A549 (cell line): Measurements from ENCODE around the gene EDIL3.

ENCODE experiments used
- CHD2 ChIP-seq: fragments of 150-350 bp; IDR thresholded peaks from 2 replicates; pipeline ENCODE4 v1.6.1; 2014; ENCODE audit warnings: low read length; ENCODE audit not compliant: partially characterized antibody
- GATA3 ChIP-seq: IDR thresholded peaks from 2 replicates; pipeline ENCODE4 v1.6.1; 2012; ENCODE audit warnings: borderline replicate concordance
- MAFK ChIP-seq: fragments of 450-650 bp; IDR thresholded peaks from 2 replicates; pipeline ENCODE4 v1.6.1; 2014; ENCODE audit not compliant: partially characterized antibody
- POLR2A ChIP-seq: IDR thresholded peaks from 2 replicates; pipeline ENCODE4 v1.6.1; 2012; ENCODE audit warnings: mild to moderate bottlenecking, low read length
- RAD21 ChIP-seq, 2 experiments: fragments of >200 bp in 1 of 2; sonication (Bioruptor Twin) in 1 of 2; formaldehyde crosslinking in 1 of 2; IDR thresholded peaks in 1 of 2; conservative IDR thresholded peaks in 1 of 2; 2 replicates in 1 of 2; 3 replicates in 1 of 2; pipeline ENCODE4 v1.6.1; 2012 to 2018; ENCODE audit warnings: inconsistent platforms in 1 of 2
- USF2 ChIP-seq: fragments of 450-650 bp; IDR thresholded peaks from 2 replicates; pipeline ENCODE4 v1.6.1; 2014; ENCODE audit warnings: antibody characterized with exemption
- TF ChIP-seq, protein P1 (sequence below): fragments of >200 bp; sonication (Bioruptor Twin); formaldehyde crosslinking; IDR thresholded peaks from 3 replicates; pipeline ENCODE4 v1.5.1; 2016
- TF ChIP-seq, protein P2 (sequence below): IDR thresholded peaks from 2 replicates; pipeline ENCODE4 v1.6.1; 2012

DNA sequence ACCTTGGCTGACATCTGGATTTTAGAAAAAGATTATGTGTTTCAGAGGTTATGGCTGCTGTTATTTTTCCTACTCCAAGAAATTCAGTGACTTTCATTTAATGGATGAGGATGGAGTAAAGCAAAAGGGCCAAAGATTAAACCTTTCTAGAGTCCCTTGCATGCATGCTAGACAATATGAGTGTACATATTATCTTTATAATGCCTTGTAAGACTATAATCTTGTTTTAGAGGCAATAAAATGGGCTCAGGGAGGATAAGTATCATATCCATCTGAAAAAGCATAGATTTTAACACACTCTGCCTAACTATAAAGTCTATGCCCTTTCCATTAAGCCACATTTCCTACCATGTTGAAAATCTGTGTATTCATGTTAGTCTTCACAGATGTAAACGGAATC is 199.8 kb downstream of the EDIL3 start:
- TF ChIP-seq POLR2A (no peak), RAD21 (conservative IDR thresholded peaks at IDR 0.05 in 1 of 2, IDR thresholded peaks at IDR 0.05 in 1 of 2) (no peak), MAFK (no peak), GATA3 (no peak), USF2 (no peak), CHD2 (no peak)
- TF ChIP-seq, protein P1, sequence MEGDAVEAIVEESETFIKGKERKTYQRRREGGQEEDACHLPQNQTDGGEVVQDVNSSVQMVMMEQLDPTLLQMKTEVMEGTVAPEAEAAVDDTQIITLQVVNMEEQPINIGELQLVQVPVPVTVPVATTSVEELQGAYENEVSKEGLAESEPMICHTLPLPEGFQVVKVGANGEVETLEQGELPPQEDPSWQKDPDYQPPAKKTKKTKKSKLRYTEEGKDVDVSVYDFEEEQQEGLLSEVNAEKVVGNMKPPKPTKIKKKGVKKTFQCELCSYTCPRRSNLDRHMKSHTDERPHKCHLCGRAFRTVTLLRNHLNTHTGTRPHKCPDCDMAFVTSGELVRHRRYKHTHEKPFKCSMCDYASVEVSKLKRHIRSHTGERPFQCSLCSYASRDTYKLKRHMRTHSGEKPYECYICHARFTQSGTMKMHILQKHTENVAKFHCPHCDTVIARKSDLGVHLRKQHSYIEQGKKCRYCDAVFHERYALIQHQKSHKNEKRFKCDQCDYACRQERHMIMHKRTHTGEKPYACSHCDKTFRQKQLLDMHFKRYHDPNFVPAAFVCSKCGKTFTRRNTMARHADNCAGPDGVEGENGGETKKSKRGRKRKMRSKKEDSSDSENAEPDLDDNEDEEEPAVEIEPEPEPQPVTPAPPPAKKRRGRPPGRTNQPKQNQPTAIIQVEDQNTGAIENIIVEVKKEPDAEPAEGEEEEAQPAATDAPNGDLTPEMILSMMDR, result no peak
- TF ChIP-seq, protein P2, sequence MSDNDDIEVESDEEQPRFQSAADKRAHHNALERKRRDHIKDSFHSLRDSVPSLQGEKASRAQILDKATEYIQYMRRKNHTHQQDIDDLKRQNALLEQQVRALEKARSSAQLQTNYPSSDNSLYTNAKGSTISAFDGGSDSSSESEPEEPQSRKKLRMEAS, result no peak
